ENCODE results near the gene BPIFB1.

BPIFB1 gene

DNA sequence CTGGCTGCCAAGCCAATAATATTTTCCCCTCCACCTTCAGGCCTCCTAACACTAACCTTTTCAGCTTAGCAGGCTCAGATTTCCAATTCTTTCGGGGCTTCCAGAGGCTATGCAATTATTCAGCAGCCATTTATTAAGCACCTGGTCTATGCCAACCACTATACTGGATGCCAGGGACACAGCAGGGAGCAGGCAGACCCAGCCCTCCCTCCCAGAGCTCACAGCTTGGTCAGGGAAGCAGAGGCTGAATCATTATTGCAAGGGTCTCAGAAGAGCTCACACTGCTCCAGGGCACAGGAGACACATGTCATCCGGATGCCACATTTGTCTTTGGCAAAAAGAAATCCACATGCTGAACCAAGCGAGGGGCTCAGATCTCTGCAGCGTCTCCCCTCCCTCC lies 1.3 kb downstream of the BPIFB1 start:
- H3K4me3 ChIP-seq: no peak overlapping the region

DNA sequence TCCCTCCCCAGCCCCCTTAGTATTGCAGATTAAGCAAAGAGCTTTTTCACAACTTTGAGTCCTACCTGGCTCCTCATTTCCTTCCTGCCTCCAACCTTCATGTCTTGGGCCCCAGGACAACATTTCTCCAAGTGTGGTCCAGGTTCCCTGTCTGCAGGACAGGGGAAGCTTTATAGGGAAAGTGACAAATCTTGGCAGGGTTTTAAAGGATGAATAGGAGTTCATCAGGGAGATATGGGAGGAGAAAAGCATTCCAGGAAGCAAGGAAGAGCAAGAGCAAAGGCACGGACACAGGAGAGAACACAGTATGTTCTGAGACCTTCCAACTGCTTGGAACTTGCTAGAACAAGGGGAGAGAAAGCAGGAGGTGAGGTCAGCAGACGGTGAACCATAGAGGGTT lies 1.9 kb downstream of the BPIFB1 start:
- no peak for TF ChIP-seq CTCF (IDR thresholded peaks at IDR 0.05)
- Histone ChIP-seq H3K27ac (no peak overlapping the region), H3K4me3 (no peak overlapping the region)
- no peak for DNase-seq (ENCODE audit: low spot score)

More for the DNA sequence above, 1.3 kb downstream of the BPIFB1 start:
- no peak for DNase-seq (ENCODE audit: low spot score)
- H3K27ac ChIP-seq: no peak overlapping the region
- no peak for TF ChIP-seq CTCF (IDR thresholded peaks at IDR 0.05)

DNA sequence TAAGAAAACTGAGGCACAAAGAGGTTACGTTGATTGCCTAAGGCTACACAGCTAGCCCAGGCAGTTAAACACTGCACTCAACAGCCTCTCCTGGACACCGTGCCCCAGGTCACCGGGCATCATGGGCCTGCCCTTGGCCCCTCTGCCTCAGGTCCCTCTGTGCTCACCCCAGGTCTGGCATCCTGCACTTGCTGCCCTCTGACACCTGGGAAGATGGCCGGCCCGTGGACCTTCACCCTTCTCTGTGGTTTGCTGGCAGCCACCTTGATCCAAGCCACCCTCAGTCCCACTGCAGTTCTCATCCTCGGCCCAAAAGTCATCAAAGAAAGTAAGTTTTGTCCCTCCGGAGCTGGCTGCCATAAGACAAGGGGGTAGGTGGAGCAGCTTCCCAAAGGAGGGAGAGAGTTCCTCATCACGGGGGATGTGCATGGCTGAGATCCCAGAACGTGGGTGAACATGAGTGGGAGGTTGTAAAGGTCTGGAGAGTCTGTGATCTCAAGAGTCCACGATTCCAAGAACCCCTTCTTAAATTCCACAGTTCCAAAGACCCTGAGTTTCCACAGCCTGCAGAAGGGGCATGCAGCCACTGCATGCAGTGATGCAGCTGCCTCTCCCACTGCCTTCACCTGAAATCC lies 3.0 kb downstream of the BPIFB1 start:
- H3K4me3 ChIP-seq: no peak overlapping the region
- TF ChIP-seq CTCF (IDR thresholded peaks at IDR 0.05): no peak
- DNase-seq (ENCODE audit: low spot score): no peak
- H3K27ac ChIP-seq: no peak overlapping the region

GRCh38 chr20:33287884-33288283 lies 4.9 kb downstream of the BPIFB1 start:
- no peak for TF ChIP-seq CTCF (IDR thresholded peaks at IDR 0.05)
- H3K27ac ChIP-seq: no peak overlapping the region
- H3K4me3 ChIP-seq: no peak overlapping the region
- DNase-seq (ENCODE audit: low spot score): no peak

GRCh38 chr20:33290852-33291251 lies 7.8 kb downstream of the BPIFB1 start:
- H3K27ac ChIP-seq: no peak overlapping the region
- no peak for TF ChIP-seq CTCF (IDR thresholded peaks at IDR 0.05)
- no peak for DNase-seq (ENCODE audit: low spot score)
- H3K4me3 ChIP-seq: no peak overlapping the region

- DNase-seq (ENCODE audit: low spot score): no peak
- no peak for TF ChIP-seq CTCF (IDR thresholded peaks at IDR 0.05)
- no peak overlapping the region for H3K4me3 ChIP-seq
- no peak overlapping the region for H3K27ac ChIP-seq
These were observed 8.4 kb downstream of the BPIFB1 start for GRCh38 chr20:33291416-33291815.

GRCh38 chr20:33291830-33292355 lies 8.9 kb downstream of the BPIFB1 start:
- no peak for DNase-seq (ENCODE audit: low spot score)

More at GRCh38 chr20:33291830-33292355, 8.9 kb downstream of the BPIFB1 start:
- peak; percentile 41 for TF ChIP-seq CTCF (IDR thresholded peaks at IDR 0.05)
- H3K27ac ChIP-seq: no peak overlapping the region
- no peak overlapping the region for H3K4me3 ChIP-seq

All from coronary artery (tissue), 2 donors.